GM23248 (cell line): ENCODE data around the gene FBXL2. TPM values are rescaled to one million over a fixed set of nuclear protein-coding genes. Genes with fewer than 3 reads are reported as not detected.

Experiments
- DNase-seq: peaks from one replicate; pipeline ENCODE4 v3.0.0-alpha.2; 2015
- H2AFZ ChIP-seq: fragments of 200-600 bp; sonication (generic); 2 replicates; pipeline ENCODE4 v1.6.1; 2016; ENCODE audit warnings: antibody characterized with exemption
- H3F3A ChIP-seq: fragments of 200-600 bp; sonication (generic); 2 replicates; pipeline ENCODE4 v1.6.1; 2016; ENCODE audit warnings: mild to moderate bottlenecking, antibody characterized with exemption, mixed run types; ENCODE audit not compliant: insufficient read depth
- H3K27ac ChIP-seq: fragments of 200-600 bp; sonication (generic); 2 replicates; pipeline ENCODE4 v1.5.1; 2016; ENCODE audit warnings: mild to moderate bottlenecking
- H3K27me3 ChIP-seq: fragments of 200-600 bp; sonication (generic); replicated peaks from 2 replicates; pipeline ENCODE4 v1.6.1; 2016; ENCODE audit warnings: mild to moderate bottlenecking; ENCODE audit not compliant: insufficient read depth
- H3K36me3 ChIP-seq: fragments of 200-600 bp; sonication (generic); 2 replicates; pipeline ENCODE4 v1.6.1; 2016; ENCODE audit warnings: low read depth, mild to moderate bottlenecking
- H3K4me1 ChIP-seq: fragments of 200-600 bp; sonication (generic); 2 replicates; pipeline ENCODE4 v1.6.1; 2016; ENCODE audit warnings: mild to moderate bottlenecking; ENCODE audit not compliant: insufficient read depth
- H3K4me2 ChIP-seq: fragments of 200-600 bp; sonication (generic); one replicate; pipeline ENCODE4 v1.6.1; 2016; ENCODE audit warnings: mild to moderate bottlenecking; ENCODE audit not compliant: unreplicated experiment
- H3K4me3 ChIP-seq: fragments of 200-600 bp; sonication (generic); 2 replicates; pipeline ENCODE4 v1.5.1; 2016; ENCODE audit warnings: mild to moderate bottlenecking
- H3K79me2 ChIP-seq: fragments of 200-600 bp; sonication (generic); 2 replicates; pipeline ENCODE4 v1.6.1; 2016; ENCODE audit warnings: mild to moderate bottlenecking; ENCODE audit not compliant: insufficient read depth
- H3K9ac ChIP-seq: fragments of 200-600 bp; sonication (generic); 2 replicates; pipeline ENCODE4 v1.6.1; 2016; ENCODE audit warnings: mild to moderate bottlenecking
- H3K9me2 ChIP-seq: fragments of 200-600 bp; sonication (generic); 2 replicates; pipeline ENCODE4 v1.6.1; 2016; ENCODE audit warnings: mixed run types, mild to moderate bottlenecking, moderate library complexity; ENCODE audit not compliant: insufficient read depth
- H3K9me3 ChIP-seq: fragments of 200-600 bp; sonication (generic); one replicate; pipeline ENCODE4 v1.6.1; 2017; ENCODE audit warnings: low read depth
- H4K20me1 ChIP-seq: fragments of 200-600 bp; sonication (generic); 2 replicates; pipeline ENCODE4 v1.6.0; 2016; ENCODE audit not compliant: insufficient read depth
- EZH2 ChIP-seq: fragments of 200-600 bp; sonication (generic); IDR thresholded peaks from 2 replicates; pipeline ENCODE4 v1.6.1; 2018; ENCODE audit warnings: antibody characterized with exemption, mild to moderate bottlenecking; ENCODE audit not compliant: insufficient read depth, poor library complexity, severe bottlenecking
- EZH2phosphoT487 ChIP-seq: fragments of 200-600 bp; sonication (generic); IDR thresholded peaks from 2 replicates; pipeline ENCODE4 v1.6.1; 2018; ENCODE audit warnings: antibody characterized with exemption, moderate library complexity, mild to moderate bottlenecking, low read depth; ENCODE audit not compliant: insufficient read depth
- WGBS, 2 experiments: methylation state at CpG; one replicate each; pipeline ENCODE4 v1.1.6; 2015 to 2017; ENCODE audit warnings: low lambda C conversion rate in 2 of 2, low coverage in 1 of 2; ENCODE audit errors: missing lambda C conversion rate in 2 of 2; 5-methylcytosine and 5-hydroxymethylcytosine counted together
- in situ Hi-C: fragments of 300-500 bp; cut with MboI; formaldehyde crosslinking; loops from 2 replicates; pipeline ENCODE4 v1.15.0; 2020
- polyA plus RNA-seq: library from polyadenylated mRNA; unstranded; fragments of >200 nt; fragmentation: Nextera tagmentation; extraction: Ambion mirVana; gene quantifications from 2 replicates; pipeline ENCODE4 v1.2.1, GENCODE V29; 2016
- total RNA-seq: library from RNA; depleted of rRNA; stranded (reverse); fragments of >200 nt; shearing (Covaris generic); gene quantifications from 2 replicates; pipeline ENCODE4 v1.2.3, GENCODE V29; 2014

The FBXL2 gene
- total and polyA plus RNA-seq, 2 experiments from 2014 or later: 3.2 to 3.4 TPM

- H3K9me3 ChIP-seq: no peaks in the 10 kb centered on the region
Measured at GRCh38 chr3:33317963-33318709, 40.9 kb downstream of the FBXL2 start.

GRCh38 chr3:33318710-33319380 lies 41.6 kb downstream of the FBXL2 start:
- H3F3A ChIP-seq: no peaks in the 10 kb centered on the region
- no peaks in the 10 kb centered on the region for H3K79me2 ChIP-seq
- 85 to 93% methylated on average over 5 of the region's 5 CpGs for WGBS, 2 experiments
- H3K27ac ChIP-seq: no peak overlapping the region
- no peak overlapping the region for H3K9ac ChIP-seq
- no peaks in the 10 kb centered on the region for H3K27me3 ChIP-seq
- no peak overlapping the region for H2AFZ ChIP-seq
- no peak for DNase-seq
- no peaks in the 10 kb centered on the region for H4K20me1 ChIP-seq
- no peak overlapping the region for H3K4me3 ChIP-seq
- H3K4me1 ChIP-seq: peaks cover 20% of the 10 kb centered on the region
- in situ Hi-C loops: no loop called here
- H3K4me2 ChIP-seq: no peak overlapping the region
- TF ChIP-seq EZH2phosphoT487: no peak
- no peak for TF ChIP-seq EZH2
- H3K9me3 ChIP-seq: no peaks in the 10 kb centered on the region
- no peaks in the 10 kb centered on the region for H3K36me3 ChIP-seq
- H3K9me2 ChIP-seq: no peaks in the 10 kb centered on the region

More at GRCh38 chr3:33317963-33318709, 40.9 kb downstream of the FBXL2 start:
- Histone ChIP-seq H3F3A (no peaks in the 10 kb centered on the region), H3K27me3 (no peaks in the 10 kb centered on the region), H2AFZ (no peak overlapping the region), H3K4me3 (no peak overlapping the region), H3K4me2 (no peak overlapping the region), H4K20me1 (no peaks in the 10 kb centered on the region), H3K79me2 (no peaks in the 10 kb centered on the region), H3K4me1 (peaks cover 20% of the 10 kb centered on the region), H3K9ac (no peak overlapping the region), H3K9me2 (no peaks in the 10 kb centered on the region), H3K36me3 (no peaks in the 10 kb centered on the region), H3K27ac (no peak overlapping the region)
- in situ Hi-C loops: no loop called here
- DNase-seq: no peak
- TF ChIP-seq EZH2 (no peak), EZH2phosphoT487 (no peak)
- 92 to 94% methylated on average over 4 of the region's 4 CpGs for WGBS, 2 experiments

GRCh38 chr3:33322412-33322811 lies 45.2 kb downstream of the FBXL2 start:
- H3F3A ChIP-seq: no peaks in the 10 kb centered on the region
- H3K4me3 ChIP-seq: no peak overlapping the region
- H3K36me3 ChIP-seq: no peaks in the 10 kb centered on the region
- no peaks in the 10 kb centered on the region for H4K20me1 ChIP-seq
- no peaks in the 10 kb centered on the region for H3K9me3 ChIP-seq
- in situ Hi-C loops: no loop called here
- no peaks in the 10 kb centered on the region for H3K79me2 ChIP-seq
- H3K9me2 ChIP-seq: no peaks in the 10 kb centered on the region
- no peak overlapping the region for H3K9ac ChIP-seq
- no peak overlapping the region for H3K27ac ChIP-seq
- no peak for DNase-seq
- TF ChIP-seq EZH2 (no peak), EZH2phosphoT487 (no peak)
- WGBS, 2 experiments: 74 to 76% methylated on average over 1 of the region's 1 CpG
- no peak overlapping the region for H2AFZ ChIP-seq
- no peak overlapping the region for H3K4me2 ChIP-seq
- H3K27me3 ChIP-seq: no peaks in the 10 kb centered on the region
- peaks cover 11% of the 10 kb centered on the region; the same call in 1 of the 2 replicates for H3K4me1 ChIP-seq

- peaks cover 8% of the 10 kb centered on the region; the same call in 1 of the 2 replicates for H3K4me1 ChIP-seq
- no peaks in the 10 kb centered on the region for H3K9me2 ChIP-seq
- no peaks in the 10 kb centered on the region for H3K36me3 ChIP-seq
- no peak overlapping the region for H2AFZ ChIP-seq
- no peaks in the 10 kb centered on the region for H4K20me1 ChIP-seq
- H3K9ac ChIP-seq: no peak overlapping the region
- TF ChIP-seq EZH2: no peak
- TF ChIP-seq EZH2phosphoT487: no peak
- no peak overlapping the region for H3K27ac ChIP-seq
- in situ Hi-C loops: no loop called here
- DNase-seq: peak; percentile 71
- no peaks in the 10 kb centered on the region for H3K9me3 ChIP-seq
- WGBS, 2 experiments: 49% methylated on average over 2 of the region's 2 CpGs
- H3K4me2 ChIP-seq: peak overlapping the region; percentile 39
- no peaks in the 10 kb centered on the region for H3F3A ChIP-seq
- H3K4me3 ChIP-seq: no peak overlapping the region
- H3K79me2 ChIP-seq: no peaks in the 10 kb centered on the region
- H3K27me3 ChIP-seq: no peaks in the 10 kb centered on the region
Measured at GRCh38 chr3:33331414-33331813, 54.2 kb downstream of the FBXL2 start.
